Stimulated activated CD4-positive, alpha-beta T cell treated with anti-CD3 and anti-CD28 coated beads, Interleukin-4, amount 100 ng/mL, for 1 hour (primary cell): ENCODE data around the gene AFF2.
"Not testable (repeated sequence)": the region's sequence is repeated elsewhere in the genome, so short reads cannot be mapped to it uniquely, and the experiment has no call there.

ENCODE experiments used
- DNase-seq: peaks from one replicate; pipeline ENCODE4 v3.0.0-alpha.2; 2020

AFF2 gene

GRCh38 chrX:148871422-148872160, 371.2 kb downstream of the AFF2 start:
- no peak for DNase-seq

GRCh38 chrX:148872161-148872535, 371.7 kb downstream of the AFF2 start:
- DNase-seq: no peak

GRCh38 chrX:148872881-148873280, 372.5 kb downstream of the AFF2 start:
- DNase-seq: no peak

GRCh38 chrX:148874636-148875246, 374.3 kb downstream of the AFF2 start:
- DNase-seq: no peak

- no peak for DNase-seq
These were observed 378.0 kb downstream of the AFF2 start for GRCh38 chrX:148878371-148878770.

- no peak for DNase-seq
These were observed 384.8 kb downstream of the AFF2 start for GRCh38 chrX:148885203-148885602.

GRCh38 chrX:148893395-148893794, 393.0 kb downstream of the AFF2 start:
- no peak for DNase-seq

- DNase-seq: no peak
These were observed 402.2 kb downstream of the AFF2 start for GRCh38 chrX:148902581-148902980.

- no peak for DNase-seq
These were observed 402.8 kb downstream of the AFF2 start for GRCh38 chrX:148903176-148903575.

- DNase-seq: no peak
These were observed 404.1 kb downstream of the AFF2 start for GRCh38 chrX:148904421-148905111.

- DNase-seq: no peak
These were observed 405.0 kb downstream of the AFF2 start for GRCh38 chrX:148905400-148905799.

GRCh38 chrX:148906628-148907027, 406.2 kb downstream of the AFF2 start:
- not testable (repeated sequence) for DNase-seq

GRCh38 chrX:148909758-148910157, 409.3 kb downstream of the AFF2 start:
- DNase-seq: no peak

GRCh38 chrX:148913971-148914370, 413.6 kb downstream of the AFF2 start:
- DNase-seq: no peak

- DNase-seq: no peak
These were observed 414.4 kb downstream of the AFF2 start for GRCh38 chrX:148914783-148915182.

GRCh38 chrX:148915474-148915873, 415.1 kb downstream of the AFF2 start:
- no peak for DNase-seq

GRCh38 chrX:148917441-148917840, 417.0 kb downstream of the AFF2 start:
- no peak for DNase-seq

GRCh38 chrX:148923631-148924030, 423.2 kb downstream of the AFF2 start:
- no peak for DNase-seq

- no peak for DNase-seq
These were observed 426.0 kb downstream of the AFF2 start for GRCh38 chrX:148926371-148926770.

GRCh38 chrX:148928811-148929210, 428.4 kb downstream of the AFF2 start:
- DNase-seq: no peak

GRCh38 chrX:148929686-148930085, 429.3 kb downstream of the AFF2 start:
- no peak for DNase-seq

- no peak for DNase-seq
These were observed 429.9 kb downstream of the AFF2 start for GRCh38 chrX:148930206-148930729.

GRCh38 chrX:148933881-148934280, 433.5 kb downstream of the AFF2 start:
- no peak for DNase-seq

- DNase-seq: no peak
These were observed 437.9 kb downstream of the AFF2 start for GRCh38 chrX:148938348-148938747.
